Activated T-cell treated with anti-CD3 and anti-CD28 coated beads, Interleukin-2, amount 50 U/mL, for 24 hours (primary cell): ENCODE data around the gene FASN.

Experiments used
- DNase-seq: peaks from one replicate; pipeline ENCODE4 v3.0.0-alpha.2; 2020
- H3K27ac Mint-ChIP-seq: 2 replicates; pipeline ENCODE4 v1.8.0; 2020; ENCODE audit warnings: mild to moderate bottlenecking, mixed read lengths
- H3K27me3 Mint-ChIP-seq: 2 replicates; pipeline ENCODE4 v1.8.0; 2020; ENCODE audit warnings: mixed read lengths
- H3K36me3 Mint-ChIP-seq: 2 replicates; pipeline ENCODE4 v1.8.0; 2020; ENCODE audit warnings: low read depth, mixed read lengths
- H3K4me1 Mint-ChIP-seq: 2 replicates; pipeline ENCODE4 v1.8.0; 2020; ENCODE audit warnings: low read depth, mixed read lengths
- H3K4me3 Mint-ChIP-seq: 2 replicates; pipeline ENCODE4 v1.8.0; 2020; ENCODE audit warnings: mild to moderate bottlenecking, moderate library complexity, mixed read lengths
- H3K9me3 Mint-ChIP-seq: 2 replicates; pipeline ENCODE4 v1.8.0; 2020; ENCODE audit warnings: mixed read lengths

Gene FASN

DNA sequence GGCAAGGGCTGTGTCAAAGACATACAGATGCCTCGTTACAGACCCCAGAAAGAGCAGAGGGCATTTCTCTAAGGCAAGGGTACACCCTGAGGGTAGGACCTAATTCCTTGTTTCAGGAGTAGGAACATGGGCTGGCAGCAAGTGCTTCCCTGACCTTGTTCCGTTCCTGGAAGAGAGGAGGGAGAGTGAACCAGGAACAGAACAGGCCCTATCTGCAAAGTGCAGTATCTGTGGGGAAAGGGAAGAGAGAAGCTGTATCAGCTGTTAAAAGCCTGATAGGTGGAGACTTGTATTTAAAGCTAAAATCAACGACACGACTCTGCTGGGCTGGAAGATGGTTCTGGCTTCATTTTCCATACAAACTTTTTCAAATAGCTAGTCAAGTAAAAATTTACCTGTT lies 26.1 kb upstream of the FASN start:
- H3K27ac Mint-ChIP-seq = no peak overlapping the region
- no peak for DNase-seq
- H3K4me1 Mint-ChIP-seq = peaks cover 76% of the 10 kb centered on the region
- peaks cover 21% of the 10 kb centered on the region for H3K36me3 Mint-ChIP-seq
- H3K4me3 Mint-ChIP-seq = no peak overlapping the region
- no peaks in the 10 kb centered on the region for H3K27me3 Mint-ChIP-seq
- no peaks in the 10 kb centered on the region for H3K9me3 Mint-ChIP-seq

DNA sequence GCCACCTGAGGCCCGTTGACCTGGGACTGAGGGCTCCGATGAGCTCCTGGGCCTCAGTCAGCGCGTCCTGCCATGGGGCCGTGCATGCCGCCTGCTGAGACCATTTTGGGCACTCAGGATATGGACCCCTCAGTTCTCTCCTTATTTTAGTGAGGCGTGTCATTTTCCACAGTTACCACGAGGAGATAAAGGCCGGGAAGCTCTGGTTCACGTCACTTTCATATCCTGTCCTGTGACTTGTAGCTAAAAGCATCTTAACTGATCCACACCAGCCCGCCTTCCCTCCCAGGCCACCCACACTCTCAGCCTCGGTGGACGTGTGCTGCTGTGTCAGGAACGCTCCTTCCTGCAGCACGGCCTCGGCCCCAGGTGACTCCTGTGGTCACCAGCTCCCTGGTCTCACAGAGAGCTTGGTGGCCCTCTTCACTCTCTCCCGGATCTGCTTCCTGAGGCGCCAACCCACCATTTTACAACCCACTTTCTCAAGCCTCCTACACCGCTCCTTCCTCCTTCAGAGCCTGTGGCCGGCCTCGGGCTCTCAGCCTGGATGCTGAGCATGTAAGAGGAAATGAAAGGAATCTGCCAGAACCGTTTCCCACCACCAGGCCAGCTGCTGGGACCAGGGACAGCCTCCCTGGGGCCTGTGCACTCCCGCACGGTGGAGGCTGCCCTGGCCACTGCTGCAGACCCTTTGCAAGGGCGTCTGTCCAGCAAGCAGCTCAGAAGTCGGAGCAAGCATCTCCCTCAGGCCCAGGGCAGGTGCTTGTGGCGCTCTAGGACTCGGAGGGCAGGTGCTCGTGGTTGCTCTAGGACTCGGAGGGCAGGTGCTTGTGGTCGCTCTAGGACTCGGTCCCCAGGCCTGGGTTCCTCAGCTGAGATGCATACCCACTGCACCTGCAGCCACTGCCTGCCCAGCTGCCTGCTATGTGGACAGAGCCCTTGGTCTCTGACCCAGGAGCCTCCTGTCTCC lies 23.9 kb upstream of the FASN start:
- Mint-ChIP-seq H3K9me3 (no peaks in the 10 kb centered on the region), H3K4me1 (peaks cover 62% of the 10 kb centered on the region), H3K36me3 (peaks cover 24% of the 10 kb centered on the region), H3K4me3 (no peak overlapping the region), H3K27ac (peak overlapping the region; percentile 12), H3K27me3 (no peaks in the 10 kb centered on the region)
- DNase-seq = no peak

DNA sequence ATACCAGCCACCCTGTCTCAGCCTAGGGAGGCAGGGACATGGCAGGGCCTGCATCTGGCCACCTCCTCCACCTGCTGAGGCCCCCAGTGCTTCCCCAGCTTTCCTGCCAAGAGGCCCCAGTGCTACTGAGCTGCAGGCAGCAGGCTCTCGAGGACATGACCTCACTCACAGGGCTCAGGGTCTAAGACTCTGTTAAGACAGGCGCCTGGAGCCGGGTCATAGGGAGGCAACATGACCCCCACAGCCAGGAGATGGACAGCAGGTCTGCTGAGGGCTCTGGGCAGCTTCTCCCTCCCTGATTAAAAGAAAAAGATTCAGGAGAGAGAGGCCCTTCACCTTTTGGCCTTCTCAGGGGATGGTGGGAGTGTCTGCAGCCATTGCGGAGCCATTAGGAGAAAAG lies 23.2 kb upstream of the FASN start:
- H3K27me3 Mint-ChIP-seq = no peaks in the 10 kb centered on the region
- H3K36me3 Mint-ChIP-seq = peaks cover 21% of the 10 kb centered on the region
- no peak overlapping the region for H3K4me3 Mint-ChIP-seq

DNA sequence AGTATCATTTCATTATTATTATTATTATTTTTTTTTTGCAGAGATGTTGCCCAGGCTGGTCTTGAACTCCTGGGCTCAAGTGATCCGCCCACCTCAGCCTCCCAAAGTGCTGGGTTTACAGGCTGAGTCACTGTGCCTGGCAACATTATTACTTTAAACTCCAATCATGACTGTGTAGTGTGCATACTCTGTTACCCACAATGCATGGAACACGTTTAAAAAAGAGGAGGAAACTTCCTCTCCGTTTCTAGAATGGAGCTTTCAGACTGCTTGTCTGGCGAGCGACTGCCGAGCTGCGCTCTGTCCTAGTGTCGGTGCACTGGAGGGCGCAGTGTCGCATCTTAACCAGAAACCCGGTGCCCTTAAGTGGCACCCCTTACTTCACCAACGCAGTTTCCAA lies 22.1 kb upstream of the FASN start:
- Mint-ChIP-seq H3K9me3 (no peaks in the 10 kb centered on the region), H3K27ac (peak overlapping the region; percentile 82), H3K4me3 (peak overlapping the region; percentile 31), H3K36me3 (peaks cover 21% of the 10 kb centered on the region), H3K4me1 (peaks cover 47% of the 10 kb centered on the region), H3K27me3 (no peaks in the 10 kb centered on the region)
- no peak for DNase-seq

More for the DNA sequence above, 23.2 kb upstream of the FASN start:
- no peak for DNase-seq
- Mint-ChIP-seq H3K4me1 (peaks cover 55% of the 10 kb centered on the region), H3K27ac (no peak overlapping the region), H3K9me3 (no peaks in the 10 kb centered on the region)

DNA sequence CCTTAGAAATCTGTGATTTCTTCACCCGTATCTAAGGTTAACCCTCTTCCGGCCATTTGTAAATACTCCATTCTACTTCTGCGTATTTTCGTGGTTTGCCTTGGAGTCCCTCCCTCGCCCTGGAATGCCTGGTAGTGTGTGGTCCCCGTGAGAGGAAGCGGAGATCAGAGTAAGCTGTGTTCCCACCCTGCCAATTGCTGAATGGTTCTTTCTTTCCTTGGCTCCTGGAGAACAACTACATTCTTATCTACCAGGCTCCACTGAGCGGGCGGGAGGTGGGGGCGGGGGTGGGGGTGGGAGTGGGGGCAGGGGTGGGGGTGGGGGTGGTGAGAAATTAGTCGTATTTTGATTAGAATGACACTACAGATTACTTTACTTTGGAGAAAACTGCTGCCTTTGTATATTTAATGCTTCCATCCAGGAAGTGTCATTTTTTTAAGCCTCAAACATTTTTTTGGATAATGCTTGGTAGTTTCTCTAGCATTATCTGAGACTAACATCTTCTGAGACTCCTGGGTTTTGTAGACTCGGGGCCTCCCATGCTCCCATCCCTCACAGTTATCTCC lies 20.9 kb upstream of the FASN start:
- Mint-ChIP-seq H3K36me3 (peaks cover 17% of the 10 kb centered on the region), H3K27me3 (no peaks in the 10 kb centered on the region), H3K27ac (no peak overlapping the region), H3K4me1 (peaks cover 37% of the 10 kb centered on the region), H3K4me3 (no peak overlapping the region), H3K9me3 (no peaks in the 10 kb centered on the region)
- DNase-seq = no peak

DNA sequence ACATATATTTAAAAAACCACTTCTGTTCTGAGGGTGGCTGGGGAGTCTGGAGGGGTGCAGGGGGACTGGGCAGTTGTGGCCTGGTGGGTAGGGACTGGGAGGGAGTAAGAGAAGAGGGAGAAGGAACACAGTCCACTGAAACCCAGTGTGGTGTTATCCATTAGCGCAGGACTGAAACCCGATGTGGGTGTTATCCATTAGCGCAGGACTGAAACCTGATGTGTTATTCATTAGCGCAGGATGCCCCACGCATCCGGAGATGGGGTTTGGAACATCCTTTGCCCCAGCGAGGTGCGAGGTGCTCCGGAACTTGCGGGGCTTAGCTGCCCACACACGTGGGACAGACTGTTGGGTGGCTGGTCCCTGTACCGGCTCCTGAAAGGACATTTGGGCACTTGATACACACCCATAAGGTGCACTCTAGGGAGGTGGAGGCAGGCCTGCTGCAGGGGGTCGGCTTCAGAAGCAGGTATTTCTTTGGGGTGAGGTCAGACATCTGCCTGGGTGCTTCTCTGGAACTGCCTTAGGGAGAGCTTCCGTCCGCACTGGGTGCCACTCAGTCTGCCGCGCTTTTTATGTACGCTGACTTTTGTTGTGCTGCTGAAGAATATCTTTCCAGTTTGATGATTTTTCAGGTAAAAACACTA lies 20.3 kb upstream of the FASN start:
- H3K4me3 Mint-ChIP-seq = no peak overlapping the region
- no peaks in the 10 kb centered on the region for H3K9me3 Mint-ChIP-seq
- no peak overlapping the region for H3K27ac Mint-ChIP-seq
- DNase-seq = no peak
- peaks cover 33% of the 10 kb centered on the region for H3K4me1 Mint-ChIP-seq
- H3K27me3 Mint-ChIP-seq = no peaks in the 10 kb centered on the region
- peaks cover 22% of the 10 kb centered on the region for H3K36me3 Mint-ChIP-seq

DNA sequence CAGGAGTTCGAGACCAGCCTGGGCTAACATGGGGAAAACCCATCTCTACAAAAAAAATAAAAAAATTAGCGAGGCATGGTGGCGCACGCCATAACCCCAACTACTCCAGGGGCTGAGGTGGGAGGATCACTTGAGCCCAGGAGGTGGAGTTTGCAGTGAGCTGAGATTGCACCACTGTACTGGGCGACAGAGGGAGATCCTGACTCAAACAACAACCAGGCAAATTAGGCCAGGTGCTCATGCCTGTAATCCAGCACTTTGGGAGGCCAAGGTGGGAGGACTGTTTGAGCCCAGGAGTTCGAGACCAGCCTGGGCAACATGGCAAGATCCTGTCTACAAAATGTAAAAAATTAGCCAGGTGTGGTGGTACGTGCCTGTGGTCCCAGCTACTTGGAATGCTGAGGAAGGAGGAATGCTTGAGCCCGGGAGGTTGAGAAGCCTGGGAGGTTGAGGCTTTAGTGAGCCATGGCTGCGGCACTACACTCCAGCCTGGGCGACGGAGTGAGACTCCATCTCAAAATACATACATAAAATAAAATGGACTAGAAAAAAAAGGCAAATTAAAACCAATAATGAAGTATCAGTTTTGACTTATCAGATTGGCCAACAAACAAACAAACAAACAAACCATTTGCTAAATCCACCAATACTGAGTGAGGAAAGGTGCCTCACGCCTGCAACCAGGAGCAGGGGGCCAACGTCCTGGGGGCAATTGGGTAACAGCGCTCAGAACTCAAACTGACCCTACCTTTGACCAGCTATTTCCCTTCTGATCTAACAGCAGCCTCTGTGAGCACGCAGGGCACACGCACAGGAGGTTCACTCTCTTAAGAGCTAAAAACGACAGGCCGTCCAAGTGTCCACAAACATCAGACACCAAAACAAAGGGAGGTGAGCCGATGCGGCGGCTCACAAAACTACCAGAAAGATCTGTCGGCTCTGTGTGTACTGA lies 19.4 kb upstream of the FASN start:
- Mint-ChIP-seq H3K4me3 (no peak overlapping the region), H3K36me3 (peaks cover 21% of the 10 kb centered on the region), H3K4me1 (peaks cover 29% of the 10 kb centered on the region), H3K27ac (no peak overlapping the region), H3K27me3 (no peaks in the 10 kb centered on the region), H3K9me3 (no peaks in the 10 kb centered on the region)
- DNase-seq = no peak

DNA sequence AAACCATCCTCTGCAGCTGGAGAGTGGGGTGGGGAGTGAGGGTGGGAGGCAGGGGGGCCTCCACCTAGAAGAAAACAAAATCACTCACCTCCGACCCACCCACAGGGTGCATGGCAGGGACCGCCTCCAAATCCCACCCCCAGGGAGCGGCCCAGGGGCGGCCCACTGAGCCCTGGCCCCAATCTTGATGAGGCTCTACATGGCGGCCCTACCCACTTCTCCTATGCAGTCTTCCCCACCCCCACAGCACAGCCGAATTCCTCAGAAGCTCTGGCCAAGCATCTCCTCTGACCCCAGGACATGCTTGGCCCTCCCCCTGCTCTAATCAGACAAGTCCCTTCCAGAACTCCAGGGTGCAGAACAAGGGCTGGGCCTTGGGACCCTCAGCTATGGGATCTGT lies 18.2 kb upstream of the FASN start:
- H3K27me3 Mint-ChIP-seq = no peaks in the 10 kb centered on the region
- peaks cover 19% of the 10 kb centered on the region for H3K36me3 Mint-ChIP-seq
- H3K9me3 Mint-ChIP-seq = no peaks in the 10 kb centered on the region
- no peak for DNase-seq
- H3K27ac Mint-ChIP-seq = no peak overlapping the region
- H3K4me3 Mint-ChIP-seq = no peak overlapping the region
- H3K4me1 Mint-ChIP-seq = peaks cover 20% of the 10 kb centered on the region

DNA sequence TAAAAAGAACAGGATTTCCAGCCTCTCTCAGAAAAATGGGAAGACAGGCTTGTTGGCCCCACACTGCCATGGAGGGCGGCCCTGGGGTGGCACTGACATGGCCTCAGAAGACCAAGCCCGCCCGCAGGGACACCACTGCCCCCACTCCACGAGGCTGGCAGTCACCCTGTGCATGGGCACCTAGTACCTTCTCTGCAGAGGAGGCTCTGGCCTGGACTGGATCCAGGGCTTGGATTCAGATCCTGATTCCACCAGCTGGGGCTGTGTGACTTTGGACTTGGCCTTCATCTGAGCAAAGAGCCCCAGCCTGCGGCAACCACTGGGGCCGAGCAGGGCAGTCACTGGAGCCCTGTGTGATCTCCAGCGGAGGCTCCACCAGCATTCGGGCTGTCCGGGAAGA lies 16.8 kb upstream of the FASN start:
- H3K27ac Mint-ChIP-seq = no peak overlapping the region
- no peaks in the 10 kb centered on the region for H3K9me3 Mint-ChIP-seq
- peaks cover 19% of the 10 kb centered on the region for H3K36me3 Mint-ChIP-seq
- no peak for DNase-seq
- peaks cover 22% of the 10 kb centered on the region for H3K4me1 Mint-ChIP-seq
- H3K4me3 Mint-ChIP-seq = no peak overlapping the region
- H3K27me3 Mint-ChIP-seq = no peaks in the 10 kb centered on the region

DNA sequence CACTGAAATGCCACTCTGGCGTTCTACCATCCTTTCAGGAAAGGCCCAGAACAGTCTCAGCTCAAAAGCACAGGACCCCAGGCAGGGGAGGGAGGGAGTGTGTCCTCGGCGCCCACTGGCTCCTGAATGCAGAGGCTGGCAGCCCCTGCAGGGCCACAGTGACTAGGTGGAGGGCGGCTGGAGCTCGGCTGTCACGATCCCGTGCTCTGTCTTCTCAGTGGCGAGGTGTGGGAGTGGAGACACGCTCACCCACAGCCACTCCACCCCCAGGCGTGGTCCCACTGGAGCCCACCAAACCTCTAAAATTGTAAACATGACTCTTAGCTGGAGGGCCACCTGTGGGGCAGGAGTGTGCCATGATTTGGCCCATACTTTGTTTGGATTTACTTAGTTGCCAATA lies 16.4 kb upstream of the FASN start:
- Mint-ChIP-seq H3K9me3 (no peaks in the 10 kb centered on the region), H3K36me3 (peaks cover 19% of the 10 kb centered on the region), H3K4me3 (no peak overlapping the region), H3K4me1 (peaks cover 18% of the 10 kb centered on the region), H3K27ac (no peak overlapping the region), H3K27me3 (no peaks in the 10 kb centered on the region)
- DNase-seq = no peak

DNA sequence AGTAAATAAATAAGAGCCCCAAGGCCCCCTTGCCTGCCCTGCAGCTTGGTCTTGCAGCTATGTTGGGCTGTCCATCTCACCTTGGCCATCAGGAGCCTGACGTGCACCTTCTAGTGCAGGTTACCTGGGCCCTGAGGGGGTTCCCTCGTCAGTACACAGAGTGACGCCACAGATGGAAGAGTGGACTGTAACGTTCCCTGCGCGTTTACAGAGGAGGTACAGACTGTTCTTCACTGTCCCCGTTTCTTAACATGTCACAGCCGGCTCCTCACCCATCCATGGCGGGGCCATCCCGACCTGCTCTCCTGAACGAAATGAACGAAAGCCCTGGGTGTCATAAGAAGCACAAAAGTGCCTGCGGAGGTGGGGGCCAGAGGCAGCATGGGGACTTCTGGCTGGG lies 15.9 kb upstream of the FASN start:
- H3K27me3 Mint-ChIP-seq = no peaks in the 10 kb centered on the region
- no peak overlapping the region for H3K27ac Mint-ChIP-seq

DNA sequence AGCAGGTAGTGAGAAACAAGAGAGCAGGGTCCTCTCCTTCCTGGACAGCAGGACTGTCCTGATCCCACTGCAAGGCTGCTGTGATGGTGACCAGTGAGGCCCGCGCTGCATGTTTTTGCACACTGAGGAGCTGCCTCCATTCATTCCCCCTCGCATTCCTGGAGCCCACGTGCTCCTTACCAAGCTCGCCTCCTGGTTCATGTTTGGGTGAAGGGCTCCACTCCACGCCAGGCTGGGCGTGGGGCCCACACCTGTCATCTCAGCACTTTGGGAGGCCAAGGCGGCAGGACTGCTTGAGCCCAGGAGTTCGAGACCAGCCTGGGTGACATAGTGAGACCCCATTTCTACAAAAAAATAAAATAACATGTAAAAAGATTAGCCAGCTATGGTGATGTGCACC lies 15.4 kb upstream of the FASN start:
- Mint-ChIP-seq H3K4me1 (peaks cover 15% of the 10 kb centered on the region), H3K36me3 (peaks cover 23% of the 10 kb centered on the region), H3K4me3 (no peak overlapping the region), H3K27me3 (no peaks in the 10 kb centered on the region), H3K9me3 (no peaks in the 10 kb centered on the region), H3K27ac (no peak overlapping the region)
- DNase-seq = no peak

More for the DNA sequence above, 15.9 kb upstream of the FASN start:
- peaks cover 19% of the 10 kb centered on the region for H3K36me3 Mint-ChIP-seq
- H3K4me1 Mint-ChIP-seq = peaks cover 17% of the 10 kb centered on the region
- H3K4me3 Mint-ChIP-seq = no peak overlapping the region
- H3K9me3 Mint-ChIP-seq = no peaks in the 10 kb centered on the region
- DNase-seq = no peak

DNA sequence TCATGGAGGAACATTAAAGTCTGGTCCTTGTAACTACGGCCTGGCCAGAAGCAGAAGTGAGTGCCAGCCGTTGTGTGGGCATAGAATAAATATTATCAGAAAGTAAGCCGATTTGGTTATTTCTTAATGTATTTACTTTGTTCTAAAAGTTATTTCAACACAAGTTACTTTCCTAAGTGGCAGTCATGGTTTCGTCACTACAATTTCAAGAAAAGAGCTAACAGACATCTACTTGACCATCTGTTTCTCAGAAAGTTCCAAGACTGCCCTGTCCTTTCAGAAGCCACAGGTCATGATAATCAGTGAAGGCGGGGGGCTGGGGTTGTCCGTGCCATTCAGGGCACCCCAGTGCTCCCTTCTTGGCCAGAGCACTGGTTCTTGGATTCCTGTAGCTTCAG lies 14.9 kb upstream of the FASN start:
- Mint-ChIP-seq H3K9me3 (no peaks in the 10 kb centered on the region), H3K27ac (no peak overlapping the region), H3K36me3 (peaks cover 24% of the 10 kb centered on the region), H3K27me3 (no peaks in the 10 kb centered on the region), H3K4me3 (no peak overlapping the region), H3K4me1 (peaks cover 15% of the 10 kb centered on the region)
- DNase-seq = no peak
